ENCODE measurements around the gene DAB1. TPM values are rescaled to one million over a fixed set of nuclear protein-coding genes. Genes with fewer than 3 reads are reported as not detected.
A peak's percentile ranks its signal among the peaks of the same experiment; 100 is the strongest.

DAB1 gene
- total RNA-seq, 2 donors from 2014 or later, result 8.7 to 13.6 TPM

GRCh38 chr1:57316861-57317260 is 107.0 kb downstream of the DAB1 start:
- peaks cover 10% of the 10 kb centered on the region for H3K4me1 Mint-ChIP-seq
- no peak overlapping the region for H3K4me3 Mint-ChIP-seq
- H3K36me3 Mint-ChIP-seq (ENCODE audit: low read depth), result no peaks in the 10 kb centered on the region
- ATAC-seq (no peak), DNase-seq (no peak)
- H3K27me3 Mint-ChIP-seq, result no peaks in the 10 kb centered on the region
- no peaks in the 10 kb centered on the region for H3K9me3 ChIP-seq (ENCODE audit: control insufficient read depth, low read length, poor library complexity, severe bottlenecking)
- no peak overlapping the region for H3K27ac Mint-ChIP-seq

- H3K9me3 ChIP-seq (ENCODE audit: control insufficient read depth, low read length, poor library complexity, severe bottlenecking), result no peaks in the 10 kb centered on the region
- Mint-ChIP-seq H3K4me1 (peaks cover 10% of the 10 kb centered on the region), H3K36me3 (ENCODE audit: low read depth) (no peaks in the 10 kb centered on the region), H3K27me3 (no peaks in the 10 kb centered on the region), H3K4me3 (no peak overlapping the region), H3K27ac (no peak overlapping the region)
- ATAC-seq (no peak), DNase-seq (no peak)
These were observed 107.6 kb downstream of the DAB1 start for GRCh38 chr1:57316291-57316690.

- ATAC-seq (no peak), DNase-seq (no peak)
- Mint-ChIP-seq H3K36me3 (ENCODE audit: low read depth) (no peaks in the 10 kb centered on the region), H3K27me3 (no peaks in the 10 kb centered on the region), H3K4me1 (peaks cover 6% of the 10 kb centered on the region), H3K27ac (no peak overlapping the region), H3K4me3 (no peak overlapping the region)
- no peaks in the 10 kb centered on the region for H3K9me3 ChIP-seq (ENCODE audit: control insufficient read depth, low read length, poor library complexity, severe bottlenecking)
These were observed 111.0 kb downstream of the DAB1 start for GRCh38 chr1:57312869-57313268.

GRCh38 chr1:57311411-57311810 is 112.4 kb downstream of the DAB1 start:
- H3K4me1 Mint-ChIP-seq, result peaks cover 18% of the 10 kb centered on the region
- no peak for DNase-seq
- ATAC-seq, result no peak
- H3K36me3 Mint-ChIP-seq (ENCODE audit: low read depth), result no peaks in the 10 kb centered on the region
- H3K27me3 Mint-ChIP-seq, result no peaks in the 10 kb centered on the region
- H3K27ac Mint-ChIP-seq, result no peak overlapping the region
- H3K4me3 Mint-ChIP-seq, result no peak overlapping the region
- H3K9me3 ChIP-seq (ENCODE audit: control insufficient read depth, low read length, poor library complexity, severe bottlenecking), result no peaks in the 10 kb centered on the region

- no peak overlapping the region for H3K27ac Mint-ChIP-seq
- no peaks in the 10 kb centered on the region for H3K9me3 ChIP-seq (ENCODE audit: control insufficient read depth, low read length, poor library complexity, severe bottlenecking)
- no peaks in the 10 kb centered on the region for H3K36me3 Mint-ChIP-seq (ENCODE audit: low read depth)
- no peaks in the 10 kb centered on the region for H3K27me3 Mint-ChIP-seq
- DNase-seq (no peak), ATAC-seq (no peak)
- no peak overlapping the region for H3K4me3 Mint-ChIP-seq
- peaks cover 22% of the 10 kb centered on the region for H3K4me1 Mint-ChIP-seq
These were observed 112.9 kb downstream of the DAB1 start for GRCh38 chr1:57311006-57311405.

GRCh38 chr1:57309630-57310029 is 114.2 kb downstream of the DAB1 start:
- no peak overlapping the region for H3K27ac Mint-ChIP-seq

GRCh38 chr1:57307392-57308170 is 116.3 kb downstream of the DAB1 start:
- no peaks in the 10 kb centered on the region for H3K27me3 Mint-ChIP-seq
- DNase-seq (peak; percentile 58 to 79 (median 67)), ATAC-seq (peak; percentile 96)
- no peaks in the 10 kb centered on the region for H3K9me3 ChIP-seq (ENCODE audit: control insufficient read depth, low read length, poor library complexity, severe bottlenecking)
- peak overlapping the region; percentile 75 for H3K27ac Mint-ChIP-seq
- peak overlapping the region; percentile 80 for H3K4me3 Mint-ChIP-seq
- H3K36me3 Mint-ChIP-seq (ENCODE audit: low read depth), result peaks cover 3% of the 10 kb centered on the region
- H3K4me1 Mint-ChIP-seq, result peaks cover 36% of the 10 kb centered on the region

More at GRCh38 chr1:57309630-57310029, 114.2 kb downstream of the DAB1 start:
- Mint-ChIP-seq H3K36me3 (ENCODE audit: low read depth) (no peaks in the 10 kb centered on the region), H3K27me3 (no peaks in the 10 kb centered on the region), H3K4me3 (no peak overlapping the region), H3K4me1 (peaks cover 29% of the 10 kb centered on the region)
- ATAC-seq, result no peak
- no peak for DNase-seq
- no peaks in the 10 kb centered on the region for H3K9me3 ChIP-seq (ENCODE audit: control insufficient read depth, low read length, poor library complexity, severe bottlenecking)

- DNase-seq, result no peak
- H3K27ac Mint-ChIP-seq, result peak overlapping the region; percentile 72
- no peaks in the 10 kb centered on the region for H3K9me3 ChIP-seq (ENCODE audit: control insufficient read depth, low read length, poor library complexity, severe bottlenecking)
- peak overlapping the region; percentile 54 for H3K4me3 Mint-ChIP-seq
- peaks cover 36% of the 10 kb centered on the region for H3K4me1 Mint-ChIP-seq
- no peak for ATAC-seq
- H3K36me3 Mint-ChIP-seq (ENCODE audit: low read depth), result peaks cover 3% of the 10 kb centered on the region
- no peaks in the 10 kb centered on the region for H3K27me3 Mint-ChIP-seq
These were observed 119.3 kb downstream of the DAB1 start for GRCh38 chr1:57304591-57304990.

- no peaks in the 10 kb centered on the region for H3K27me3 Mint-ChIP-seq
- peaks cover 35% of the 10 kb centered on the region for H3K4me1 Mint-ChIP-seq
- H3K9me3 ChIP-seq (ENCODE audit: control insufficient read depth, low read length, poor library complexity, severe bottlenecking), result no peaks in the 10 kb centered on the region
- no peak for ATAC-seq
- no peak for DNase-seq
- peak overlapping the region; percentile 8 for H3K4me3 Mint-ChIP-seq
- peaks cover 3% of the 10 kb centered on the region for H3K36me3 Mint-ChIP-seq (ENCODE audit: low read depth)
- H3K27ac Mint-ChIP-seq, result no peak overlapping the region
These were observed 120.9 kb downstream of the DAB1 start for GRCh38 chr1:57302812-57303596.

GRCh38 chr1:57300186-57300585 is 123.7 kb downstream of the DAB1 start:
- H3K9me3 ChIP-seq (ENCODE audit: control insufficient read depth, low read length, poor library complexity, severe bottlenecking), result no peaks in the 10 kb centered on the region
- ATAC-seq (no peak), DNase-seq (no peak)
- H3K27ac Mint-ChIP-seq, result no peak overlapping the region
- H3K4me1 Mint-ChIP-seq, result peaks cover 25% of the 10 kb centered on the region
- H3K36me3 Mint-ChIP-seq (ENCODE audit: low read depth), result peaks cover 6% of the 10 kb centered on the region
- no peaks in the 10 kb centered on the region for H3K27me3 Mint-ChIP-seq
- no peak overlapping the region for H3K4me3 Mint-ChIP-seq

- Mint-ChIP-seq H3K36me3 (ENCODE audit: low read depth) (peaks cover 3% of the 10 kb centered on the region), H3K27ac (no peak overlapping the region), H3K27me3 (no peaks in the 10 kb centered on the region), H3K4me1 (peaks cover 11% of the 10 kb centered on the region), H3K4me3 (no peak overlapping the region)
- no peak for ATAC-seq
- no peaks in the 10 kb centered on the region for H3K9me3 ChIP-seq (ENCODE audit: control insufficient read depth, low read length, poor library complexity, severe bottlenecking)
- DNase-seq, result no peak
These were observed 127.1 kb downstream of the DAB1 start for GRCh38 chr1:57296726-57297250.

GRCh38 chr1:57295326-57295725 is 128.5 kb downstream of the DAB1 start:
- Mint-ChIP-seq H3K4me1 (peaks cover 11% of the 10 kb centered on the region), H3K27ac (no peak overlapping the region), H3K4me3 (no peak overlapping the region), H3K36me3 (ENCODE audit: low read depth) (peaks cover 3% of the 10 kb centered on the region), H3K27me3 (no peaks in the 10 kb centered on the region)
- DNase-seq, result no peak
- no peak for ATAC-seq
- no peaks in the 10 kb centered on the region for H3K9me3 ChIP-seq (ENCODE audit: control insufficient read depth, low read length, poor library complexity, severe bottlenecking)

GRCh38 chr1:57294177-57294576 is 129.7 kb downstream of the DAB1 start:
- no peaks in the 10 kb centered on the region for H3K9me3 ChIP-seq (ENCODE audit: control insufficient read depth, low read length, poor library complexity, severe bottlenecking)
- Mint-ChIP-seq H3K27ac (no peak overlapping the region), H3K27me3 (no peaks in the 10 kb centered on the region), H3K4me3 (no peak overlapping the region), H3K4me1 (peaks cover 11% of the 10 kb centered on the region), H3K36me3 (ENCODE audit: low read depth) (peaks cover 8% of the 10 kb centered on the region)
- DNase-seq (no peak), ATAC-seq (no peak)
